PFSK-1 (cell line): Measurements from ENCODE around the gene ZBTB12.

Source experiments
- FOXP2 ChIP-seq: optimal IDR thresholded peaks from 2 replicates; pipeline ENCODE3; 2011; ENCODE audit warnings: borderline replicate concordance, control low read depth, inconsistent platforms; ENCODE audit not compliant: insufficient read depth; ENCODE audit errors: extremely low read length, extremely low read depth
- POLR2AphosphoS5 ChIP-seq: IDR thresholded peaks from 2 replicates; pipeline ENCODE4 v1.6.1; 2012; ENCODE audit warnings: low read depth, mild to moderate bottlenecking, control low read depth, low read length, moderate library complexity
- REST ChIP-seq, 2 experiments: IDR thresholded peaks; 2 replicates each; pipeline versions ENCODE4 v1.6.1 to v1.8.0; 2011 to 2012; ENCODE audit warnings: low read depth in 2 of 2, low read length in 2 of 2, control low read depth in 1 of 2, inconsistent platforms in 1 of 2, mild to moderate bottlenecking in 1 of 2, moderate library complexity in 1 of 2; ENCODE audit not compliant: insufficient read depth in 1 of 2
- SIN3A ChIP-seq: IDR thresholded peaks from 2 replicates; pipeline ENCODE4 v1.6.1; 2012; ENCODE audit warnings: mild to moderate bottlenecking, low read length, moderate library complexity, borderline replicate concordance; ENCODE audit not compliant: insufficient read depth
- TAF1 ChIP-seq: IDR thresholded peaks from 2 replicates; pipeline ENCODE4 v1.6.1; 2012; ENCODE audit warnings: low read length, control low read depth, borderline replicate concordance; ENCODE audit not compliant: insufficient read depth

ZBTB12 gene

GRCh38 chr6:31922942-31923341 lies 21.1 kb upstream of the ZBTB12 start:
- TF ChIP-seq SIN3A = no peak
- no peak for TF ChIP-seq TAF1
- TF ChIP-seq REST (IDR thresholded peaks at IDR 0.05; ENCODE audit: insufficient read depth in 1 of 2, low read depth in 2 of 2, low read length in 2 of 2) = no peak
- TF ChIP-seq POLR2AphosphoS5 = no peak
- TF ChIP-seq FOXP2 = no peak

- TF ChIP-seq FOXP2 (no peak), TAF1 (no peak), POLR2AphosphoS5 (no peak), REST (IDR thresholded peaks at IDR 0.05; ENCODE audit: insufficient read depth in 1 of 2, low read depth in 2 of 2, low read length in 2 of 2) (no peak), SIN3A (no peak)
Measured at GRCh38 chr6:31920811-31921210, 18.9 kb upstream of the ZBTB12 start.

GRCh38 chr6:31919624-31920303 lies 17.9 kb upstream of the ZBTB12 start:
- TF ChIP-seq TAF1 = no peak
- no peak for TF ChIP-seq FOXP2
- no peak for TF ChIP-seq SIN3A
- TF ChIP-seq POLR2AphosphoS5 = no peak
- no peak for TF ChIP-seq REST (IDR thresholded peaks at IDR 0.05; ENCODE audit: insufficient read depth in 1 of 2, low read depth in 2 of 2, low read length in 2 of 2)

- TF ChIP-seq POLR2AphosphoS5 (no peak), REST (IDR thresholded peaks at IDR 0.05; ENCODE audit: insufficient read depth in 1 of 2, low read depth in 2 of 2, low read length in 2 of 2) (no peak), FOXP2 (no peak), TAF1 (no peak), SIN3A (no peak)
Measured at GRCh38 chr6:31918069-31918720, 16.3 kb upstream of the ZBTB12 start.
